GM23338 (cell line): ENCODE results near the gene SUGCT. TPM values are rescaled to one million over a fixed set of nuclear protein-coding genes. Genes with fewer than 3 reads are reported as not detected.

Experiments used
- ATAC-seq: fragments of 200-7000 bp; cut with Tn5 transposase; 3 replicates; pipeline ENCODE4 v1.9.1; 2020
- DNase-seq: peaks from one replicate; pipeline ENCODE4 v3.0.0-alpha.2; 2015; ENCODE audit warnings: low spot score
- H2AFZ ChIP-seq: fragments of 200-600 bp; sonication (generic); 2 replicates; pipeline ENCODE4 v1.8.0; 2016; ENCODE audit warnings: antibody characterized with exemption, mild to moderate bottlenecking, moderate library complexity
- H3F3A ChIP-seq: fragments of 200-600 bp; sonication (generic); replicated peaks from 2 replicates; pipeline ENCODE4 v1.8.0; 2017; ENCODE audit warnings: antibody characterized with exemption, mixed run types, low read depth
- H3K27ac ChIP-seq: fragments of 200-600 bp; sonication (generic); 2 replicates; pipeline ENCODE4 v1.6.1; 2016; ENCODE audit warnings: low read depth
- H3K27me3 ChIP-seq: fragments of 200-600 bp; sonication (generic); 2 replicates; pipeline ENCODE4 v1.8.0; 2016; ENCODE audit warnings: mild to moderate bottlenecking, mixed run types, moderate library complexity; ENCODE audit not compliant: insufficient read depth
- H3K36me3 ChIP-seq: fragments of 200-600 bp; sonication (generic); 2 replicates; pipeline ENCODE4 v1.8.0; 2016; ENCODE audit warnings: mild to moderate bottlenecking; ENCODE audit not compliant: insufficient read depth
- H3K4me1 ChIP-seq: fragments of 200-600 bp; sonication (generic); 2 replicates; pipeline ENCODE4 v1.8.0; 2016; ENCODE audit warnings: mild to moderate bottlenecking, moderate library complexity; ENCODE audit not compliant: insufficient read depth
- H3K4me2 ChIP-seq: fragments of 200-600 bp; sonication (generic); 2 replicates; pipeline ENCODE4 v1.7.1; 2017; ENCODE audit warnings: mixed run types
- H3K4me3 ChIP-seq: fragments of 200-600 bp; sonication (generic); 2 replicates; pipeline ENCODE4 v1.6.1; 2016; ENCODE audit warnings: mixed run types
- H3K79me2 ChIP-seq: fragments of 200-600 bp; sonication (generic); replicated peaks from 2 replicates; pipeline ENCODE4 v1.8.0; 2017; ENCODE audit warnings: mild to moderate bottlenecking; ENCODE audit not compliant: insufficient read depth
- H3K9me2 ChIP-seq: fragments of 200-600 bp; sonication (generic); 2 replicates; pipeline ENCODE4 v1.8.0; 2017; ENCODE audit not compliant: insufficient read depth
- H4K20me1 ChIP-seq: fragments of 200-600 bp; sonication (generic); replicated peaks from 2 replicates; pipeline ENCODE4 v1.8.0; 2017; ENCODE audit warnings: mild to moderate bottlenecking; ENCODE audit not compliant: insufficient read depth
- H3K27ac Mint-ChIP-seq: 2 replicates; pipeline ENCODE4 v1.8.0; 2020; ENCODE audit warnings: inconsistent platforms, mild to moderate bottlenecking, moderate library complexity, mixed read lengths
- H3K27me3 Mint-ChIP-seq: 3 replicates; pipeline ENCODE4 v1.8.0; 2022; ENCODE audit warnings: low read depth, mild to moderate bottlenecking, moderate library complexity, mixed read lengths, inconsistent platforms; ENCODE audit not compliant: insufficient read depth, poor library complexity
- H3K36me3 Mint-ChIP-seq: 3 replicates; pipeline ENCODE4 v1.8.0; 2021; ENCODE audit warnings: low read depth, mild to moderate bottlenecking, inconsistent platforms, moderate library complexity, mixed read lengths
- H3K4me1 Mint-ChIP-seq: 3 replicates; pipeline ENCODE4 v1.8.0; 2020; ENCODE audit warnings: mild to moderate bottlenecking, inconsistent platforms, mixed read lengths
- H3K4me3 Mint-ChIP-seq: 3 replicates; pipeline ENCODE4 v1.8.0; 2021; ENCODE audit warnings: moderate library complexity, mild to moderate bottlenecking, inconsistent platforms, mixed read lengths
- H3K9me3 Mint-ChIP-seq: 3 replicates; pipeline ENCODE4 v1.8.0; 2020; ENCODE audit warnings: moderate library complexity, mild to moderate bottlenecking, inconsistent platforms, mixed read lengths
- CREB1 ChIP-seq: fragments of 250-450 bp; sonication (Bioruptor Pico); IDR thresholded peaks from 2 replicates; pipeline ENCODE4 v1.5.0; 2020; ENCODE audit warnings: low read depth, mild to moderate bottlenecking, moderate library complexity
- EZH2 ChIP-seq: fragments of 200-600 bp; sonication (generic); IDR thresholded peaks from one replicate; pipeline ENCODE4 v1.8.0; 2017; ENCODE audit warnings: antibody characterized with exemption, mild to moderate bottlenecking, low read depth; ENCODE audit not compliant: unreplicated experiment
- EZH2phosphoT487 ChIP-seq: fragments of 200-600 bp; sonication (generic); IDR thresholded peaks from one replicate; pipeline ENCODE4 v1.8.1; 2018; ENCODE audit warnings: antibody characterized with exemption; ENCODE audit not compliant: unreplicated experiment
- JUNB ChIP-seq: IDR thresholded peaks from one replicate; pipeline ENCODE4 v1.6.1; 2016; ENCODE audit warnings: antibody characterized with exemption; ENCODE audit not compliant: unreplicated experiment
- NANOG ChIP-seq: IDR thresholded peaks from 2 replicates; pipeline ENCODE4 v1.6.1; 2016; ENCODE audit warnings: antibody characterized with exemption, borderline replicate concordance
- POLR2AphosphoS5 ChIP-seq: IDR thresholded peaks from 2 replicates; pipeline ENCODE4 v1.6.1; 2016; ENCODE audit warnings: antibody characterized with exemption, low read depth
- STAT1 ChIP-seq: IDR thresholded peaks from one replicate; pipeline ENCODE4 v1.6.1; 2016; ENCODE audit warnings: antibody characterized with exemption; ENCODE audit not compliant: unreplicated experiment
- ZNF114 ChIP-seq: fragments of 250-450 bp; sonication (Bioruptor Pico); IDR thresholded peaks from 2 replicates; pipeline ENCODE4 v1.5.0; 2020; ENCODE audit warnings: mild to moderate bottlenecking, moderate library complexity
- ZNF331 ChIP-seq: fragments of 250-450 bp; sonication (Bioruptor Pico); IDR thresholded peaks from 2 replicates; pipeline ENCODE4 v1.5.0; 2020; ENCODE audit warnings: low read depth, mild to moderate bottlenecking, moderate library complexity
- polyA plus RNA-seq: library from polyadenylated mRNA; unstranded; fragments of >200 nt; fragmentation: Nextera tagmentation; extraction: Ambion mirVana; gene quantifications from 2 replicates; pipeline ENCODE4 v1.2.1, GENCODE V29; 2016
- total RNA-seq: library from RNA; depleted of rRNA; stranded (reverse); fragments of >200 nt; shearing (Covaris generic); gene quantifications from 2 replicates; pipeline ENCODE4 v1.2.3, GENCODE V29; 2014
- TF ChIP-seq, protein P1 (sequence below): fragments of 250-450 bp; sonication (Bioruptor Pico); IDR thresholded peaks from 2 replicates; pipeline ENCODE4 v1.5.0; 2020; ENCODE audit warnings: mild to moderate bottlenecking, moderate library complexity
- TF ChIP-seq, protein P2 (sequence below): IDR thresholded peaks from 2 replicates; pipeline ENCODE4 v1.6.1; 2016; ENCODE audit warnings: antibody characterized with exemption
- TF ChIP-seq, protein P3 (sequence below), 2 experiments: fragments of 200-600 bp in 1 of 2; sonication (generic) in 1 of 2; conservative IDR thresholded peaks; 2 replicates each; pipeline versions ENCODE4 v1.5.1 to v1.6.1; 2016 to 2017; ENCODE audit warnings: antibody characterized with exemption in 2 of 2, low read depth in 2 of 2, mild to moderate bottlenecking in 2 of 2, moderate library complexity in 1 of 2
- TF ChIP-seq, protein P4 (sequence below): IDR thresholded peaks from one replicate; pipeline ENCODE4 v1.6.1; 2018; ENCODE audit warnings: antibody characterized with exemption; ENCODE audit not compliant: unreplicated experiment

Gene SUGCT
- total and polyA plus RNA-seq, 2 experiments from 2014 or later: 4.2 to 5.6 TPM

DNA sequence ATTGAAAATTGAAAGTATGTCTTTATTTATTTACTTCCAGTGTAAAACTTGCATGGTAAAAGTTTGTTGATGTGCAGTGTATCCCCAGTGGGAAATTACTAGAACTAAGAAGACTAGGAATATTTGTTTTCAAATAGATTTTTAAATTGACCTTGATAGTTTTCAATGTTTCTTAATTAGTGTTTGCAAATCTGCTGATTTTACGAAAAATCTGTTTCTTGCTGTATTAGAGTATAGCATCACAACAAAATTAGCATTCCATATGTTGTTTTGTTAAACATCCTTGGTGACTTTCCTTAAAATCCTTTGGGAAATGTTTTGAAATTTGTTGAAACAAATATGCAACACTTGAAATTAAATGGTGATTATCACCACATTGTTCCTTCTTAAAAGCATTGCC, 425.9 kb downstream of the SUGCT start:
- no peak overlapping the region for H3K27ac ChIP-seq
- H3K36me3 Mint-ChIP-seq: no peaks in the 10 kb centered on the region
- DNase-seq (no peak), ATAC-seq (no peak)
- H3K27me3 ChIP-seq: no peaks in the 10 kb centered on the region
- H4K20me1 ChIP-seq: no peaks in the 10 kb centered on the region
- H3K27me3 Mint-ChIP-seq: peaks cover 2% of the 10 kb centered on the region
- H3K4me3 ChIP-seq: no peak overlapping the region
- H3K4me1 ChIP-seq: no peaks in the 10 kb centered on the region
- H3F3A ChIP-seq: no peaks in the 10 kb centered on the region
- no peaks in the 10 kb centered on the region for H3K36me3 ChIP-seq
- no peak for TF ChIP-seq CREB1 (CRISPR knock-in tag)
- TF ChIP-seq STAT1: no peak
- TF ChIP-seq, protein P1, sequence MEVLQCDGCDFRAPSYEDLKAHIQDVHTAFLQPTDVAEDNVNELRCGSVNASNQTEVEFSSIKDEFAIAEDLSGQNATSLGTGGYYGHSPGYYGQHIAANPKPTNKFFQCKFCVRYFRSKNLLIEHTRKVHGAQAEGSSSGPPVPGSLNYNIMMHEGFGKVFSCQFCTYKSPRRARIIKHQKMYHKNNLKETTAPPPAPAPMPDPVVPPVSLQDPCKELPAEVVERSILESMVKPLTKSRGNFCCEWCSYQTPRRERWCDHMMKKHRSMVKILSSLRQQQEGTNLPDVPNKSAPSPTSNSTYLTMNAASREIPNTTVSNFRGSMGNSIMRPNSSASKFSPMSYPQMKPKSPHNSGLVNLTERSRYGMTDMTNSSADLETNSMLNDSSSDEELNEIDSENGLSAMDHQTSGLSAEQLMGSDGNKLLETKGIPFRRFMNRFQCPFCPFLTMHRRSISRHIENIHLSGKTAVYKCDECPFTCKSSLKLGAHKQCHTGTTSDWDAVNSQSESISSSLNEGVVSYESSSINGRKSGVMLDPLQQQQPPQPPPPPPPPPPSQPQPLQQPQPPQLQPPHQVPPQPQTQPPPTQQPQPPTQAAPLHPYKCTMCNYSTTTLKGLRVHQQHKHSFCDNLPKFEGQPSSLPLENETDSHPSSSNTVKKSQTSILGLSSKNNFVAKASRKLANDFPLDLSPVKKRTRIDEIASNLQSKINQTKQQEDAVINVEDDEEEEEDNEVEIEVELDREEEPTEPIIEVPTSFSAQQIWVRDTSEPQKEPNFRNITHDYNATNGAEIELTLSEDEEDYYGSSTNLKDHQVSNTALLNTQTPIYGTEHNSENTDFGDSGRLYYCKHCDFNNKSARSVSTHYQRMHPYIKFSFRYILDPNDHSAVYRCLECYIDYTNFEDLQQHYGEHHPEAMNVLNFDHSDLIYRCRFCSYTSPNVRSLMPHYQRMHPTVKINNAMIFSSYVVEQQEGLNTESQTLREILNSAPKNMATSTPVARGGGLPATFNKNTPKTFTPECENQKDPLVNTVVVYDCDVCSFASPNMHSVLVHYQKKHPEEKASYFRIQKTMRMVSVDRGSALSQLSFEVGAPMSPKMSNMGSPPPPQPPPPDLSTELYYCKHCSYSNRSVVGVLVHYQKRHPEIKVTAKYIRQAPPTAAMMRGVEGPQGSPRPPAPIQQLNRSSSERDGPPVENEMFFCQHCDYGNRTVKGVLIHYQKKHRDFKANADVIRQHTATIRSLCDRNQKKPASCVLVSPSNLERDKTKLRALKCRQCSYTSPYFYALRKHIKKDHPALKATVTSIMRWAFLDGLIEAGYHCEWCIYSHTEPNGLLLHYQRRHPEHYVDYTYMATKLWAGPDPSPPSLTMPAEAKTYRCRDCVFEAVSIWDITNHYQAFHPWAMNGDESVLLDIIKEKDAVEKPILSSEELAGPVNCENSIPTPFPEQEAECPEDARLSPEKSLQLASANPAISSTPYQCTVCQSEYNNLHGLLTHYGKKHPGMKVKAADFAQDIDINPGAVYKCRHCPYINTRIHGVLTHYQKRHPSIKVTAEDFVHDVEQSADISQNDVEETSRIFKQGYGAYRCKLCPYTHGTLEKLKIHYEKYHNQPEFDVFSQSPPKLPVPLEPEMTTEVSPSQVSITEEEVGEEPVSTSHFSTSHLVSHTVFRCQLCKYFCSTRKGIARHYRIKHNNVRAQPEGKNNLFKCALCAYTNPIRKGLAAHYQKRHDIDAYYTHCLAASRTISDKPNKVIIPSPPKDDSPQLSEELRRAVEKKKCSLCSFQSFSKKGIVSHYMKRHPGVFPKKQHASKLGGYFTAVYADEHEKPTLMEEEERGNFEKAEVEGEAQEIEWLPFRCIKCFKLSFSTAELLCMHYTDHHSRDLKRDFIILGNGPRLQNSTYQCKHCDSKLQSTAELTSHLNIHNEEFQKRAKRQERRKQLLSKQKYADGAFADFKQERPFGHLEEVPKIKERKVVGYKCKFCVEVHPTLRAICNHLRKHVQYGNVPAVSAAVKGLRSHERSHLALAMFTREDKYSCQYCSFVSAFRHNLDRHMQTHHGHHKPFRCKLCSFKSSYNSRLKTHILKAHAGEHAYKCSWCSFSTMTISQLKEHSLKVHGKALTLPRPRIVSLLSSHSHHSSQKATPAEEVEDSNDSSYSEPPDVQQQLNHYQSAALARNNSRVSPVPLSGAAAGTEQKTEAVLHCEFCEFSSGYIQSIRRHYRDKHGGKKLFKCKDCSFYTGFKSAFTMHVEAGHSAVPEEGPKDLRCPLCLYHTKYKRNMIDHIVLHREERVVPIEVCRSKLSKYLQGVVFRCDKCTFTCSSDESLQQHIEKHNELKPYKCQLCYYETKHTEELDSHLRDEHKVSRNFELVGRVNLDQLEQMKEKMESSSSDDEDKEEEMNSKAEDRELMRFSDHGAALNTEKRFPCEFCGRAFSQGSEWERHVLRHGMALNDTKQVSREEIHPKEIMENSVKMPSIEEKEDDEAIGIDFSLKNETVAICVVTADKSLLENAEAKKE (CRISPR knock-in tag): no peak
- TF ChIP-seq, protein P2, sequence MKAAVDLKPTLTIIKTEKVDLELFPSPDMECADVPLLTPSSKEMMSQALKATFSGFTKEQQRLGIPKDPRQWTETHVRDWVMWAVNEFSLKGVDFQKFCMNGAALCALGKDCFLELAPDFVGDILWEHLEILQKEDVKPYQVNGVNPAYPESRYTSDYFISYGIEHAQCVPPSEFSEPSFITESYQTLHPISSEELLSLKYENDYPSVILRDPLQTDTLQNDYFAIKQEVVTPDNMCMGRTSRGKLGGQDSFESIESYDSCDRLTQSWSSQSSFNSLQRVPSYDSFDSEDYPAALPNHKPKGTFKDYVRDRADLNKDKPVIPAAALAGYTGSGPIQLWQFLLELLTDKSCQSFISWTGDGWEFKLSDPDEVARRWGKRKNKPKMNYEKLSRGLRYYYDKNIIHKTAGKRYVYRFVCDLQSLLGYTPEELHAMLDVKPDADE: no peak
- TF ChIP-seq, protein P3, sequence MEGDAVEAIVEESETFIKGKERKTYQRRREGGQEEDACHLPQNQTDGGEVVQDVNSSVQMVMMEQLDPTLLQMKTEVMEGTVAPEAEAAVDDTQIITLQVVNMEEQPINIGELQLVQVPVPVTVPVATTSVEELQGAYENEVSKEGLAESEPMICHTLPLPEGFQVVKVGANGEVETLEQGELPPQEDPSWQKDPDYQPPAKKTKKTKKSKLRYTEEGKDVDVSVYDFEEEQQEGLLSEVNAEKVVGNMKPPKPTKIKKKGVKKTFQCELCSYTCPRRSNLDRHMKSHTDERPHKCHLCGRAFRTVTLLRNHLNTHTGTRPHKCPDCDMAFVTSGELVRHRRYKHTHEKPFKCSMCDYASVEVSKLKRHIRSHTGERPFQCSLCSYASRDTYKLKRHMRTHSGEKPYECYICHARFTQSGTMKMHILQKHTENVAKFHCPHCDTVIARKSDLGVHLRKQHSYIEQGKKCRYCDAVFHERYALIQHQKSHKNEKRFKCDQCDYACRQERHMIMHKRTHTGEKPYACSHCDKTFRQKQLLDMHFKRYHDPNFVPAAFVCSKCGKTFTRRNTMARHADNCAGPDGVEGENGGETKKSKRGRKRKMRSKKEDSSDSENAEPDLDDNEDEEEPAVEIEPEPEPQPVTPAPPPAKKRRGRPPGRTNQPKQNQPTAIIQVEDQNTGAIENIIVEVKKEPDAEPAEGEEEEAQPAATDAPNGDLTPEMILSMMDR (conservative IDR thresholded peaks at IDR 0.05; ENCODE audit: low read depth in 2 of 2): no peak
- TF ChIP-seq EZH2phosphoT487: no peak
- TF ChIP-seq NANOG: no peak
- no peak for TF ChIP-seq ZNF114 (CRISPR knock-in tag)
- TF ChIP-seq JUNB: no peak
- TF ChIP-seq EZH2: no peak
- TF ChIP-seq, protein P4, sequence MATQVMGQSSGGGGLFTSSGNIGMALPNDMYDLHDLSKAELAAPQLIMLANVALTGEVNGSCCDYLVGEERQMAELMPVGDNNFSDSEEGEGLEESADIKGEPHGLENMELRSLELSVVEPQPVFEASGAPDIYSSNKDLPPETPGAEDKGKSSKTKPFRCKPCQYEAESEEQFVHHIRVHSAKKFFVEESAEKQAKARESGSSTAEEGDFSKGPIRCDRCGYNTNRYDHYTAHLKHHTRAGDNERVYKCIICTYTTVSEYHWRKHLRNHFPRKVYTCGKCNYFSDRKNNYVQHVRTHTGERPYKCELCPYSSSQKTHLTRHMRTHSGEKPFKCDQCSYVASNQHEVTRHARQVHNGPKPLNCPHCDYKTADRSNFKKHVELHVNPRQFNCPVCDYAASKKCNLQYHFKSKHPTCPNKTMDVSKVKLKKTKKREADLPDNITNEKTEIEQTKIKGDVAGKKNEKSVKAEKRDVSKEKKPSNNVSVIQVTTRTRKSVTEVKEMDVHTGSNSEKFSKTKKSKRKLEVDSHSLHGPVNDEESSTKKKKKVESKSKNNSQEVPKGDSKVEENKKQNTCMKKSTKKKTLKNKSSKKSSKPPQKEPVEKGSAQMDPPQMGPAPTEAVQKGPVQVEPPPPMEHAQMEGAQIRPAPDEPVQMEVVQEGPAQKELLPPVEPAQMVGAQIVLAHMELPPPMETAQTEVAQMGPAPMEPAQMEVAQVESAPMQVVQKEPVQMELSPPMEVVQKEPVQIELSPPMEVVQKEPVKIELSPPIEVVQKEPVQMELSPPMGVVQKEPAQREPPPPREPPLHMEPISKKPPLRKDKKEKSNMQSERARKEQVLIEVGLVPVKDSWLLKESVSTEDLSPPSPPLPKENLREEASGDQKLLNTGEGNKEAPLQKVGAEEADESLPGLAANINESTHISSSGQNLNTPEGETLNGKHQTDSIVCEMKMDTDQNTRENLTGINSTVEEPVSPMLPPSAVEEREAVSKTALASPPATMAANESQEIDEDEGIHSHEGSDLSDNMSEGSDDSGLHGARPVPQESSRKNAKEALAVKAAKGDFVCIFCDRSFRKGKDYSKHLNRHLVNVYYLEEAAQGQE: no peak
- no peak for TF ChIP-seq ZNF331 (CRISPR knock-in tag)
- no peak for TF ChIP-seq POLR2AphosphoS5
- H3K4me2 ChIP-seq: no peak overlapping the region
- no peaks in the 10 kb centered on the region for H3K9me2 ChIP-seq
- H3K4me1 Mint-ChIP-seq: no peaks in the 10 kb centered on the region
- no peak overlapping the region for H3K4me3 Mint-ChIP-seq
- H3K27ac Mint-ChIP-seq: no peak overlapping the region
- H2AFZ ChIP-seq: no peak overlapping the region
- no peaks in the 10 kb centered on the region for H3K79me2 ChIP-seq
- H3K9me3 Mint-ChIP-seq: no peaks in the 10 kb centered on the region
